Measurements from ENCODE around the gene STEAP2.
A peak's percentile ranks its signal among the peaks of the same experiment; 100 is the strongest.
"Not testable (repeated sequence)": the region's sequence is repeated elsewhere in the genome, so short reads cannot be mapped to it uniquely, and the experiment has no call there.

The STEAP2 gene

DNA sequence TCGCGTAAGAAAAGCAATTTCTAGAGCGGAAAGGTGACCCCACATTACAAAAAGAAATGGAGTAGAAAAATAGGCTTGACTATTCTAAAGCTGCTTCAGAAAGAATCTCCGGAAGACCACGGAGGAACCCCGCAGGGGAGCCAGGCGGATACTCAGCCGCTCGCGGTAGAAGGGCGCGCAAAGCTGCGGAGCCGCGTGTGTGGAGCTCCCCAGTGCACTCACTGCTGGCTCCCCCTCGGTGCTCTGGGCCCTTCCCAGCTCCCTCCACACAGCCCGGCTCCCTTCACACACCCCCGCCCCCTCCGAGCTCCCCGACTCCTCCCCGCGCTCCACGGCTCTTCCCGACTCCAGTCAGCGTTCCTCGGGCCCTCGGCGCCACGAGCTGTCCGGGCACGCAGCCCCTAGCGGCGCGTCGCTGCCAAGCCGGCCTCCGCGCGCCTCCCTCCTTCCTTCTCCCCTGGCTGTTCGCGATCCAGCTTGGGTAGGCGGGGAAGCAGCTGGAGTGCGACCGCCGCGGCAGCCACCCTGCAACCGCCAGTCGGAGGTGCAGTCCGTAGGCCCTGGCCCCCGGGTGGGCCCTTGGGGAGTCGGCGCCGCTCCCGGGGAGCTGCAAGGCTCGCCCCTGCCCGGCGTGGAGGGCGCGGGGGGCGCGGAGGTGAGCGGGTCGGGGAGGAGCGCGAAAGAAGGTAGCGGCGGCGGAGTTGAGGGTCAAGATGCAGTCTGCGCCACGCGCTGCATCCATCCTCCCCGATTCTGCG is at the start of gene STEAP2:
STEAP2 (plus strand) TSS at position 350 of the 758 bp plus-strand sequence. CDS start 13,343 bp downstream, outside the sequence.
- DNase-seq: peak; percentile 15

DNA sequence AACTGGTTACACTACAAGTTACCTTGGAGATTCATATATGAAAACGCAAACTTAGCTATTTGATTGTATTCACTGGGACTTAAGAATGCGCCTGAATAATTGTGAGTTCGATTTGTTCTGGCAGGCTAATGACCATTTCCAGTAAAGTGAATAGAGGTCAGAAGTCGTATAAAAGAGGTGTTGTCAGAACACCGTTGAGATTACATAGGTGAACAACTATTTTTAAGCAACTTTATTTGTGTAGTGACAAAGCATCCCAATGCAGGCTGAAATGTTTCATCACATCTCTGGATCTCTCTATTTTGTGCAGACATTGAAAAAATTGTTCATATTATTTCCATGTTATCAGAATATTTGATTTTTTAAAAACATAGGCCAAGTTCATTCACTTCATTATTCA is 48.0 kb upstream of the STEAP2 start:
- no peak for DNase-seq

DNA sequence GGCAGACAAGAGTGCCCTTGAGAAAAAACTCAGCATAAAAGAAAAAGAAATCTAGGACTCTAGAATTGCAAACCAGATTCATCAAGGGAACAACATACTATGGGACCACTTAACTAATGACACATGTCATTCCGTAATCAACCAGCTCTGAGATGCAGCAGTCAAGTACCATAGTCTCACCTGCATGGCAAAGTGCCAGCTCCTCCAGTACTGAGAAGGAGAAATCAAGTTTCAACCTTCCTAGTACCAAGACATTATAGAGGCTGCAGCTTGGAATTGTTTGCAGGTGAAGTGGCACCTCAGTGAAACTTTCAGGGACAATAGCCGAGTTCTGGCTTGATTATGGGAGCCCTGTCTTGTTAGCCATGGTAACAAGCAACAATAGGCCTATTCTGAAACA is 45.8 kb upstream of the STEAP2 start:
- peak; percentile 15 for DNase-seq

DNA sequence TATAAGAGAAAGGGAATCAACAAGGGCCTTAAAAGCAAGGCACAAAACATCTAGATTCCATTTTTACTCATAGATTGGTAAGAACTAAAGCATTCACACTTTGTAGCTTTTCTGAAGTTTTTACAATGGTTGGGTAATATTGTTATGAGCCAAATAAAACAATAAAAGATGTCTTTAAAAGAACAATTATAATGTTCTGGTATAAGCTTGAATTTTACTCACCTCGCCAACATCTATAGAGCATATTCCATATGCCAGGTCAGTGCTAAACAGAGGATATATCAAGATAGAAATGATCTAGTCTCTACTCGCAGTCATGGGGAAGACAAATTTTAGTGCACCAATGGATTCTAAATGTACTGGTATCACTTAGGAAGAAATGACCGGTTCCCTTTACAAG is 45.4 kb upstream of the STEAP2 start:
- no peak for DNase-seq

DNA sequence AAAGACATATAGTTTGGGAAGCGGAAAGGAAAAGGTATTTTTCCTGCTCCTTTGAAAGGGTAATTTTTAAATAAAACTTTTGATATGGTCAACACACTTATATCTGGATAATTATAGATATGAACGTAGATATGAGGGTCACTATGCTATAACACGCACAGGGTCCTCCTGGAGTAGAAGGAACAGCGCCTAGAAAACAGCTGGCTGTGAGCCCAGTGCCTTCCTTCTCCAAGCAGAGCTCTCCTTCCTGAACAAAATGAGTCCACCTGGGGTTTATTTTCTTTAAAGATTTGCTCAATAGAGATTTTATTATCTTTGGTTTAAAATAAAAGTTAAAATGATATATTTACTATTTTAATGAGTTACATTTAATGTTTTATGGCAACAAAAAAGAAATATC is 44.2 kb upstream of the STEAP2 start:
- DNase-seq: no peak

DNA sequence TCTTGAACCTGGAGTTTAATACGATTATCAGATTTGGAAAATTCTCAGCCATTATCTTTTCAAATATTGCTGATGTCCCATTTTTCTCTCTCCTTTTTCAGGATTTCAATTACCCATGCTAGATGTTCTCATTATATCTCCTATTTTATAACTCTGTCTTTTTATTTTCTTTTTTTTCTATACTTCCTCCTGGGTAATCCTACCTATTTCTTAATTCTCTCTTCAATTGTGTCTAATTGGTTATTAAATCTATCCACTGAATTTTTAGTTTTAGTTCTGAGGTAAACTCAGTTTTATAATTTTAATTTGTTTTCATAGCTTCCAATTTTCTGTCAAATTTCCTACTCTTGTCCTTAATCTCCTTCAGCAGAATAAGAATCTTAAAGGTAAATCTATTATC is 41.6 kb upstream of the STEAP2 start:
- no peak for DNase-seq

DNA sequence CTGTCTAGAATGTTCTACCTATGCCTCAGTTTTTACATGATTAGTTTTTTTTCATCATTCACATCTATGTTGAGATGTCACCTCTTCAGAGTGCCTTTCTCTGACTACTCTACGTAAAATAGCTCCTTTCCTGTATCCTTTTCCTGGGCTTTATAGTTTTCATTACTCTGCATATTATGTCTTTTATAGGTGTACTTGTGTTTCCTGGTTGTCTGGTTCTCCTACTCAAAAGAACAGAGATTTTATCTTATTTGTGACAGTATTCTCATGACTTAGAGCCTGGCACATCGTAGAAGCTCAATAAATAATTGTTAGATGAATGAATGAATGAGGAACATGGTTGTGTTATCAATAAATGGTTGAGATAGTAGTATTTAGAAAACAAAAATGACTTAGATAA is 39.4 kb upstream of the STEAP2 start:
- no peak for DNase-seq

DNA sequence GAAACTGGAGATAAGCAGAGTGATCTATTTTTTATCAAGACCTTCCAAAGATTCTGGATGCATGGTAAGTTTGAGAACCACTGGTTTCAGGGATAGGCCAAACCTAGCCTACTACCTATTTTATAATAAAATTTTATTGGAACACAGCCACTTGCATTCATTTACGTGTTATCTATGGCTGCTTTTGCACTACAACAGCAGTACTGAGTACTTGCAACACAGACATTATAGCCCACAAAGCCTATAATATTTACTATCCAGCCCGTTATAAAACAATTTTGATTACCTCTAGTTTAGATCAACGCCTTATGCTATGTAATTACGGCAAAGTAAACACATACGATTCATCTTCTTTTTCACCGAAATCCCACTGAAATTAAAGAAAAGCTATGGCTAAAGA is 38.9 kb upstream of the STEAP2 start:
- DNase-seq: no peak

DNA sequence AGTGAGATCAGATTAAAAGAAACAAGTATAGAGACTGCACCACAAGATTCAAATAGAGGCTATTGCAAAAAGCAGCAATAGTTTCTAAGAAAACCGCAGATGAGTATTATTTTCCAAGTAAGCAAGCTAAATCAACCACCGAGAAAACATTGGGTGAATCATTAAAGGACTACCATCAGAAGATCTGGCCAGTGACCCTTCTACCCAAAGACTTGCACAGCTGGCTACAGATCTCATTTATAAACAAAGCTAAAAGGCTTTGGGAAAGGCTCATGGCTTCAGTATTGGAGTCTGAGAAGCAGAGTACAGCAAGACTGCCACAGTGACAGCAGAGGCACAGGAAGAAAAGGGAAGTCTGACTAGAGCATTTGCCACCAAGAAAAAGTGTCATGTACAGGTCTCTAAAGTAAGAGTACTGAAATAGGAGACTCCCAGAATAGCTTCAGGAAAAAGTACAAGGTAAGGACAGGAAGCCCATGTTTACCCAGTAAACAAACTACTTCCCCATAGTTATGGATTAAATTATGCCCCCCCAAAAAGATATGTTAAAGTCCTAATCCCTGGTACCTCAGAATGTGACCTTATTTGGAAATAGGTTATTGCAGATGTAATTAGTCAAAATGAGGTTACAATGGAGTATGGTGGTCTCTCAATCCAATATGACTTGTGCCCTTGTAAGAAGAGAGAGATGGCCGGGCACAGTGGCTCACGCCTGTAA is 38.3 kb upstream of the STEAP2 start:
- DNase-seq: no peak

DNA sequence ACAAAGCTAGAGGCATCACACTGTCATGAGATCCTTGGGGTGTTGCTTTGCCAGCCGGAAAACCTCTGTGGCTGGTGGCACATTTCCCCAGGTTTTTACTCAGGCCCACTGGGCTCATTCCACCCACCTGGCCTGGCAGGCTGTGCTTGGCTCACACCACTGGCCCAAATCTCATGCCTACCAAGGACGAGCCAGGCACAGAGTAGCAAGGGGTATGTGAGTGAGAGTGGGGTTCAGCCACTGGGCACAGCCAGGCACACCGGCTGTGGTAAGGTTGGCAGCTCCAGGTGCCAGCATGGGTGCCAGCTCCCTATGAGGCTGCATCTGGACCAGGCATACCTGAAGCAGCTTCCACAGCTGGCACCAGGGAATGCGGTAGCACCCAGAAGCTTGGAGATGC is 35.9 kb upstream of the STEAP2 start:
- no peak for DNase-seq

DNA sequence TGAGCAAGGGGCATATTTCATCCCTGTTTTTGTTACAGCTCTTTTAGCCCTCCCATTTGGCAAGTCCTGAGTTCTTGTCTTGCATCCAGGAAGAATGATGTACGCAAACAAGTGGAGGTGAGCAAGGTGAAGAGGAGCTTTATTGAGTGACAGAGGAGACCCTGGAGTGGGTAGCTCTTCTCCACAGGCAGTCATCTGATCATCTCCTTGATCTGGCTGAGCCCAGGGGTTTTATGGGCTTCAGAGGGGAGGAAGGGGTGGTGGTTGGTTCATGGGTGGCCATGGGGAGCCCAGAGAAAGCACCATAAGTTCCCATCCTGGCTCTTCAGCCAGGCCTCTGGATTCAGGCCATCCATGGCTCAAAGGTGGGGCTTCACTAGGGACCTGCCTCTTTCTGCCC is 35.3 kb upstream of the STEAP2 start:
- DNase-seq: no peak

DNA sequence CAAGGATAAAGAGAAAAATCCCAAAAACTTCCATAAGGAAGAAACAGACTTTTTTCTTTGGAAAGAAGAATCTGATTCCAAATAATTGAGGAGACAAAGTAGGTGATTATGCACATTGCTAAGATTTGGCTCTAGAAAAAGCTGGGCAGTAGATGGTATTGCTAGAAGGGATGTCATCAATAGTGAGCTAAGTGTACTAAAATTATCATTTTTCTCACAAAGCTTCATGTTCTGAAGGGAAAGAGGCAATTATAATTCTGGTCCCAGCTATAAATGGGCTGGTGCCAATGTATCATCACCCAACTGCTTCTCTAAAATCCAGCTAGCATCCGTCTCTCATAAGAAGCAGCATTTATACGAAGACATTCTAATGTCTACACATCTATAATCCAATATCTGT is 33.4 kb upstream of the STEAP2 start:
- DNase-seq: no peak

DNA sequence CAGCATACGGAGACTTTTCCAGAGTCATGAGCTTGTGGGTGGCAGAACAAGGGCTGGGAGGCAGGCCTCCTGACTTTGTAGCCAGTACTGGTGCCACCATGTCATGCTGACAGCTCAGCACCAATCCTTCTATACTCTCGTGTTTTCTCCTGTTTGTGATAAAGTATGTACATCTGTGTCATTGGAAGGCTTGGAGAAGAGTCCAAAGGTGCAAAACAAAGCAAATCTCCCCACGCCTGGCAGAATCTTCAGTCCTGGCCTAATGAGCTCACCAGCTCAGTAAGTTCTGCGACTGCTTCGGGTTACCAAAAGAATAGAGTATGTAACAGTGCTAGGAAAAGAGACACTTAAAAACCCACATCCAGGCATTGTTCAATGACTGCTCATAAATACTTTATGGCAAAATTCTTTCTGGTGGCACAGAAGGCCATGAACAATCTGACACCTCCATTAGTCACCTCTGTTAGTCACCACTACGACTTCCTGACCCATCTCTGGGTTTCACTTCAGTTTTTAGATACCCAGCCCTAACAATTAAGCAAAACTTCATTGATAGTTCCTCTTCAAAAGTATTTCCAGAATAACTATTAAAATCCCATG is 32.8 kb upstream of the STEAP2 start:
- DNase-seq: peak; percentile 30

DNA sequence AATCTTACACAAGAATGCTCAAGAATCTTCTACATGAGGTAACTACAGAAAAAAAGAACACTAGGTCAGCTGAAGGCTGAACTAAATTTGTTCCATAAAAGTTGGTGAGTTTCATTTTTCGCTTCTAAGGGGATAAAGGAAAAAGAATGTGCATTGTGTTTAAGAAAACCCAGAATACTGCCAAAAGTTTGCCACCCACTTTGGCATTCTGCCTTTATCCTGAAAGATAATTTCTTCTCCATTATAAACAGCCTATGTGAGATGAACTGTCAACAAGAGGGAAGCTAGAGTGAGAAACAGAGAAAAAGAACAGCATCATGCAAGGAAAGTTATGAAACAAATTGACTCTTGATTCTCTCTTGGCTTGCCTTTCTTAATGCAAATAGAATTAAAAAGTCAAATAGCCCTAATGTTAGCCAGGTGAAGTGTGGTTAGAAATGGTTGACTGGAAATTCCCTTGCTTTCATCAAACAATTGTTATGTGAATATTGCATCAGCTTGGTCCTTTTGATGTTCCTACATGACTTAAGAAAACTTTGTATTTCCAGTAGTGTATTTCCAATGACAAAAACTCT is 31.4 kb upstream of the STEAP2 start:
- peak; percentile 10 for DNase-seq

DNA sequence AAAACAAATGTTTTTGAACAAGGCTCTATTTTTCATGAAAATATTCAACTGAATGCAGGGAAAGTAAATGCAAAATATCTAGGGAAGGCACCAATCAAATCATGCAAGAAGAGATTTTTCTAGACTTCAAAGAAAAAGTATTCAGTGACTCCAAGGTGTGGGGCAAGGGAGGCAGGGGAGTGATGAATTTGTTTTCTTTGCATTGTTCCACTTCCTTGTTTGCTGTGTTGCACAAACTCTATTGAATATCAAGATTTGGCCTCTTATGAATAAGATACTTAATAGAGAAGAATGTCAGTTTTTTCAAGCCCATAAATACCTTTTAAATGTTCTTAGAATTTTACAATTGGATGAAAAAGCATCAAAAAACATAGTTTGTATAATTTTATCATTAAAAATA is 30.9 kb upstream of the STEAP2 start:
- no peak for DNase-seq

DNA sequence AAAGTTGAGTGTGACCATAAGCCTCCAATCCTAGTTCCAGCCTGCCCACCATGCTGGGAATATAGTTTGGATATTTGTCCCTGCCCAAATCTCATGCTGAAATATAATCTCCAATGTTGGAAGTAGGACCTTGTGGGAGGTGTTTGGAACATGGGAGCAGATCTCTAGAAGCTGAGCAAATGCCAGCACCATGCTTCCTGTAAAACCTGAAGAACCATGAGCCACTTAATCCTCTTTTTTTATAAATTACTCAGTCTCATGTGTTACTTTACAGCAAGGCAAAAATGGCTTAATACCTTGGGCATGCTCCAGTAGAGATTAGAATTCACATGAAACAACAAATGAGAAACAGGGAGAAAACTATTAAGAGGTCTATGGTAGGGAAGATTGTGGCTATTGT is 30.1 kb upstream of the STEAP2 start:
- no peak for DNase-seq

DNA sequence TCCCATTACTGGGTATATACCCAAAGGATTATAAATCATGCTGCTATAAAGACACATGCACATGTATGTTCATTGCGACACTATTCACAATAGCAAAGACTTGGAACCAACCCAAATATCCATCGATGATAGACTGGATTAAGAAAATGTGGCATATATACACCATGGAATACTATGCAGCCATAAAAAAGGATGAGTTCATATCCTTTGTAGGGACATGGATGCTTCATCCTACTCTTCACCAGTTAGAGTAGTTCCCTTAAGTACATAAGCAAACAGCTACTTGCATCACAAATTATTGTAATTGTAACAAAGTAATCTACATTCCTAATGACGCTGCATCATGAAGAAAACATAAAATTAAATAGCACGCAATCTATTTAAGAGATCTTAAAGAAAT is 25.2 kb upstream of the STEAP2 start:
- DNase-seq: not testable (repeated sequence)

DNA sequence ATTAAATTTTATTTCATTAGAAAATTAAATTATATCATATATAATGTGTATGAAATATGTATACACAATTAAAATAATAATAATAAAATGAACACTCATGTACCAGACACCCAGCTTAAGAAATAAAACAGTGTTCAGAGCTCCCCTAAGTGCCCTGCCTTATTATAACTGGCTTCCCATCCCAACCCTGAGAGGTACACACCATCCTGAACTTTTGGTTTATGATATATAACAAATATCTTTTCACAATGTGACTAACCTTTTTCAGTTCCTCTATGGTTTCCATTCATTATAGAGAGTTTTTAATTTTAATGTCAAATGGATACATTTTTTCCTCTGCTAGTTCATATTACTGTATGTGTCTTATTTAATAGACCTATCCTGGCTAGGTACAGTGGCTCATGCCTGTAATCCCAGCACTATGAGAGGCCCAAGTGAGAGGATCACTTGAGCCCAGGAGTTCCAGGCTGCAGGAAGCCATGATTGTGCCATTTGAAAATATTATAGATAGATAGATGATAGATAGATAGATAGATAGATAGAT is 24.0 kb upstream of the STEAP2 start:
- no peak for DNase-seq

DNA sequence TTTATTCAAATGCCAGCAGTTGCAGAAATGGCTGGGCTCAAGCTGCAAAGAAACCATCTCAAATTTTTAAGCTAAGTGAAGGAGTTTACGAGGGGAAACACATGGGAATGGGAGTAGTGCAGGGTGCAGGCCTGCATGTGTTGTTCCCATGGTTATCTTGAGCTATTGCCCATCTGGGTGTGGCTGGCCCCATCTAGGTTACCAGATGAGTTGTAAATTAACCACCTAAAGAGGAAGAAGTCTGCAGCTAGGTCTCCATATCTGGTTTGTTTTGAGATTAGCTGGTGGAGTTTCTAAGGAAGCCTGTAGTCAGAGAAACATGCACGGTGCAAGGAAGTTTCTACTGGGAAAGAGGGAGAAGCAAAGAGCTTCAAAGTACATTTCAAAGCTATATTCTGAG is 23.3 kb upstream of the STEAP2 start:
- no peak for DNase-seq

DNA sequence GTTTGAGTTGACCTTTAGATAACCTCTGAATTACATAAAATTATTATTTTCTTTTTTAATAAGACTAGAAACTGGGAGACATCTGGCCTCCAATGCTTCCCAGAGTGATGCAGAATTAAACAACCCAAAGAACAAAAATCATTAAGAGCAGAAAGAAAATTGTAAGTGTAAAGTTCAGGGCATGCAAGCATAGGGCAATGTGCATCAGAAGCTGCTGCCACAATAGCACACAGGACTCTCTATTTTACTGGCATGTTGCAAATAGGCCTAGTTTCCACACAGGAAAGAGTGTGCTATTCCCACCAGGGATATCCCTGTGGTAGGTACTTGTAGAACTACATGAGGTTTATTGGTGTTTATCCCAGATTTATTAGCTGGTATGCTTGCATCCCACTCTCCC is 20.5 kb upstream of the STEAP2 start:
- no peak for DNase-seq

DNA sequence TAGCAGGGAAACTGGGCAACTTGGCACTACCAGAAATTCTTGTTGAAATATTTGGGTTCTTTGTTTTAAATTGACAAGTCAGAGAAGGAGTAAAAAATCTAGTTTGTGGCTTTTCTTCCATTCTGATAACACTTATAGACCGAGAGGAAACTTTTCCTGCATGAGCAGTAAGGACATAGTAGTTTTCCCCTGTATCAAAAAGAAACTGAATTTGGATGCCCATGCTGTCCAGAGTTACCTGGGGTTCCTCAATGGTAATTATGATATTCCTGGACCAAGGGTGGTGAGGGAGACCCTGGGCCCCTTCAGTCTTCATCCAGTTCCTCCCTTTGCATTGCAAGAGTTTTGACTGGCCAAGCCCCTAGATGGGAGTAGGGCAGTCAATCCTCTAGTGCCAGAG is 19.9 kb upstream of the STEAP2 start:
- no peak for DNase-seq

DNA sequence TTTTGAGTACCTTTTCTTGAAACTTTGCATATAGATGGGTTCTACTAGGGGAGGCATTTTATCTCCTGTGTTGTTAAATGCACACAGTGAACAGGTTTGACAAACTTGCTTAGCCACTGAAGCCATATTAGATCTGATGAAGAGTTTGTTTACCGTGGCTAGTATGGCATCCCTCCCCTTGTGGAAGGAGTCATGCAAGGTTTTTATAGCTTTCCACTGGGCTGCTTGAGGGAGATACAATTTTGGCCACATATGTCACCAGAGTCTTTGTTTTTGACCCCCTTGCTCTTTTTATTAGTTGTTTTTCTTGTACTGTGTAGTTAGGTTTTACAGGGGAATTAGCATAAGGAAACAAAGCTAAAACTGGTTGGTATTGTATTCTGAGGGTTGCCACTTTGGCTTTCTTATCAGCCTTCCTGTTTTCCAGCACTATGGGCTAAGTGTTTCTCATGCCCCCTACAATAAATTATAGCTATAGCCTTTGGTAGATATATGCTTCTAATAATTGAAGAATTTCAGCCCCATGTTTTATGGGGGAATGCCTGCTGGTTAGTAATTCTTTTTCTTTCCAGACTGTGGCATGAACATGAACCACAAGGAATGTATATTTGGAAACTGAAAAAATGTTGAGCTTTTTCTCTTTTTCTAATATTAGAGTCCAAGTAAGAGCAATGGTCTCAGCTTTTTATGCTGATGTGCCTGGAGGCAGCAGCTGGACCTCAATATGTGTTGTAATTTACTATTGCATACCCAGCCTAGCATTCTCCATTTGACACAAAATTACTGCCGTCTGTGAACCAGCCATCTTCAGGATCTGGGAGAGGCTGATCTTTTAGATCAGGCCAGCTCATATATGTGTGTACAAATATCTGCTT is 18.4 kb upstream of the STEAP2 start:
- no peak for DNase-seq

Data from RPMI8226 (cell line).